ENCODE measurements around the gene DPEP3.

- TF ChIP-seq, protein P1, sequence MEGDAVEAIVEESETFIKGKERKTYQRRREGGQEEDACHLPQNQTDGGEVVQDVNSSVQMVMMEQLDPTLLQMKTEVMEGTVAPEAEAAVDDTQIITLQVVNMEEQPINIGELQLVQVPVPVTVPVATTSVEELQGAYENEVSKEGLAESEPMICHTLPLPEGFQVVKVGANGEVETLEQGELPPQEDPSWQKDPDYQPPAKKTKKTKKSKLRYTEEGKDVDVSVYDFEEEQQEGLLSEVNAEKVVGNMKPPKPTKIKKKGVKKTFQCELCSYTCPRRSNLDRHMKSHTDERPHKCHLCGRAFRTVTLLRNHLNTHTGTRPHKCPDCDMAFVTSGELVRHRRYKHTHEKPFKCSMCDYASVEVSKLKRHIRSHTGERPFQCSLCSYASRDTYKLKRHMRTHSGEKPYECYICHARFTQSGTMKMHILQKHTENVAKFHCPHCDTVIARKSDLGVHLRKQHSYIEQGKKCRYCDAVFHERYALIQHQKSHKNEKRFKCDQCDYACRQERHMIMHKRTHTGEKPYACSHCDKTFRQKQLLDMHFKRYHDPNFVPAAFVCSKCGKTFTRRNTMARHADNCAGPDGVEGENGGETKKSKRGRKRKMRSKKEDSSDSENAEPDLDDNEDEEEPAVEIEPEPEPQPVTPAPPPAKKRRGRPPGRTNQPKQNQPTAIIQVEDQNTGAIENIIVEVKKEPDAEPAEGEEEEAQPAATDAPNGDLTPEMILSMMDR (IDR thresholded peaks at IDR 0.05), result no peak
- TF ChIP-seq EZH2 (IDR thresholded peaks at IDR 0.05; ENCODE audit: borderline replicate concordance, insufficient read depth, low read depth, low read length, poor library complexity, severe bottlenecking), result no peak
These were observed 2.7 kb downstream of the DPEP3 start for GRCh38 chr16:67977469-67978227.
